Caco-2 (cell line): Measurements from ENCODE around the gene NUAK1. TPM values are rescaled to one million over a fixed set of nuclear protein-coding genes. Genes with fewer than 3 reads are reported as not detected.

Experiments used
- BruUV-seq: library from RNA; stranded (reverse); fragments of 400-500 nt; replicated peaks from 2 replicates; lab custom pipeline; 2021; lab: Mats Ljungman, UMichigan
- CTCF ChIA-PET: fragments of 300-600 bp; sonication (Branson Sonifier 250); formaldehyde crosslinking; loops from one replicate; lab custom pipeline; 2022; ENCODE audit warnings: antibody characterized with exemption; lab: Charles Lee
- POLR2A ChIA-PET: fragments of 300-600 bp; sonication (Branson Sonifier 250); formaldehyde crosslinking; loops from one replicate; lab custom pipeline; 2022; ENCODE audit warnings: antibody characterized with exemption; lab: Charles Lee
- DNase-seq, 2 experiments: peaks; one replicate each; pipeline versions ENCODE4 v3.0.0 to v3.0.0-alpha.2; 2020 to 2022
- H3K27me3 ChIP-seq: replicated peaks from 2 replicates; pipeline ENCODE4 v1.6.0; 2011; ENCODE audit warnings: low read length; ENCODE audit not compliant: control insufficient read depth, insufficient read depth
- H3K36me3 ChIP-seq: 2 replicates; pipeline ENCODE4 v1.5.1; 2011; ENCODE audit warnings: low read length; ENCODE audit not compliant: control insufficient read depth, insufficient read depth
- H3K4me1 ChIP-seq: fragments of 250-450 bp; sonication (Bioruptor Pico); 2 replicates; pipeline ENCODE4 v1.5.1; 2020; ENCODE audit warnings: mild to moderate bottlenecking
- H3K4me3 ChIP-seq: 2 replicates; pipeline ENCODE4 v1.5.1; 2011; ENCODE audit warnings: low read depth, mild to moderate bottlenecking, control low read depth, low read length
- H3K9me3 ChIP-seq: fragments of 250-450 bp; sonication (Bioruptor Pico); 2 replicates; pipeline ENCODE4 v1.5.1; 2020; ENCODE audit warnings: mild to moderate bottlenecking, moderate library complexity
- H3K27ac Mint-ChIP-seq: one replicate; pipeline ENCODE4 v1.8.0; 2022; ENCODE audit warnings: mixed read lengths; ENCODE audit not compliant: unreplicated experiment
- H3K27me3 Mint-ChIP-seq: one replicate; pipeline ENCODE4 v1.8.0; 2022; ENCODE audit warnings: mixed read lengths; ENCODE audit not compliant: insufficient read depth, unreplicated experiment
- H3K36me3 Mint-ChIP-seq: one replicate; pipeline ENCODE4 v1.8.0; 2022; ENCODE audit warnings: mild to moderate bottlenecking, mixed read lengths; ENCODE audit not compliant: insufficient read depth, unreplicated experiment
- H3K4me1 Mint-ChIP-seq: one replicate; pipeline ENCODE4 v1.8.0; 2022; ENCODE audit warnings: low read depth, mixed read lengths; ENCODE audit not compliant: unreplicated experiment
- H3K4me3 Mint-ChIP-seq: one replicate; pipeline ENCODE4 v1.8.0; 2022; ENCODE audit warnings: mild to moderate bottlenecking, moderate library complexity, mixed read lengths; ENCODE audit not compliant: unreplicated experiment
- H3K9me3 Mint-ChIP-seq: one replicate; pipeline ENCODE4 v1.8.0; 2022; ENCODE audit warnings: mixed read lengths; ENCODE audit not compliant: unreplicated experiment
- intact Hi-C: fragments of 100-400 bp; cut with micrococcal nuclease; formaldehyde crosslinking; loops from one replicate; pipeline ENCODE4 v1.10.0; 2022; ENCODE audit not compliant: unreplicated experiment
- total RNA-seq: library from RNA; stranded (reverse); gene quantifications from 2 replicates; pipeline ENCODE4 v1.2.3, GENCODE V29; 2022
- TF ChIP-seq, protein P1 (sequence below), 2 experiments: fragments of 200-600 bp in 1 of 2; IDR thresholded peaks; 1 replicate in 1 of 2; 2 replicates in 1 of 2; pipeline versions ENCODE4 v1.5.1 to v1.8.0; 2011 to 2022; ENCODE audit warnings: antibody characterized with exemption in 1 of 2, control low read depth in 1 of 2, inconsistent platforms in 1 of 2, low read depth in 1 of 2, low read length in 1 of 2, mild to moderate bottlenecking in 1 of 2, moderate library complexity in 1 of 2; ENCODE audit not compliant: insufficient read depth in 1 of 2, severe bottlenecking in 1 of 2, unreplicated experiment in 1 of 2

The NUAK1 gene
- total RNA-seq, 1 experiment from 2014 or later = 3.7 TPM

DNA sequence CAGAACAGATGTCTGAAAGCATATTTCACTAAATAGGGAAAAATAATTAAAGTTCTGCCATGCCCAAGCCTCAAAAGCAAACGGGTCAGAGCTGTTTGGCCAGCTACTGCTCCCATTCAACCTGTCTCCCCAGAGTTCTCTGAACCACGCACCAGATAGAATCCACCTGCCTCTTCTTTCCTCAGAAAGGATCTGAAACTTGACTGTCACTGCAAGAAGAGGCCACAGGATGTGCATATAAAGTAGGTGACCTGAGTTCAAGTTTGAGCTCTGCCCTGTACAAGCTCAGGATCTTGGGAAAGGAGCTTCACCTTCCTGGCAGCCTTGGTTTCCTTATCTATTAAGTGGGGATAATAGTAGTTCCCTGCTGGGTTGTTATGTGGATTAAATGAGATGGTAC is 91.8 kb downstream of the NUAK1 start:
- BruUV-seq = no TSS peak
- H3K9me3 ChIP-seq = no peaks in the 10 kb centered on the region
- CTCF ChIA-PET = no interaction called here

DNA sequence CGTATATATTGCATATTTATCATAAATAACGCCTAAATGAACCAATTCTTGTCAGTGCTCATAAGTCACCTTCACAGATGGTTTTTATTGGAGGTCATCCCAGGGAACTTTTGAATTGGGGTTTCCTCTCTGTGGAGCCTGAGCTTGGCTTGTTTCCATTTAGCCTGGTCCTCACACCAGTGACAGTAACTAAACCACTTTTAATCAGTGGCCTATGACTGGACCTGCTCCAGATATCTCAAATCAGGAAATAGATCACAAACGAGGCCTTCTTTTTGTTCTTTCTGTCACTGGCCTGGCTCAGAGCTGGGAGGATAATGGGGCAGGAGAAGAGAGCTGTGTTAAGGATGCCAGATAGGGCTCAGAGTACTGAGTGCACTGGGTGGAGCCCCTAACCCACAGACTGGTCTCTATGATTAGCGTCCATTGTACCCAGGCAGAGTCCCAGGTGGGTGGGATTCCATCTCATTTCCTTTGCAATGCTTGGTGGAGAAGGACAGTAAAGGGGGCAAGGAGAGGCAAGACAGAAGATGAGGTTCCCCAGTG is 92.4 kb downstream of the NUAK1 start:
- Mint-ChIP-seq H3K36me3 (no peaks in the 10 kb centered on the region), H3K27me3 (no peaks in the 10 kb centered on the region), H3K4me1 (no peaks in the 10 kb centered on the region), H3K9me3 (no peaks in the 10 kb centered on the region), H3K4me3 (no peak overlapping the region), H3K27ac (no peak overlapping the region)
- intact Hi-C loops = no loop called here
- BruUV-seq = no TSS peak
- Histone ChIP-seq H3K4me1 (peaks cover 7% of the 10 kb centered on the region; the same call in 1 of the 2 replicates), H3K9me3 (no peaks in the 10 kb centered on the region), H3K36me3 (no peaks in the 10 kb centered on the region), H3K27me3 (no peaks in the 10 kb centered on the region), H3K4me3 (no peak overlapping the region)
- CTCF ChIA-PET = no interaction called here
- POLR2A ChIA-PET = no interaction called here
- DNase-seq = no peak
- TF ChIP-seq, protein P1, sequence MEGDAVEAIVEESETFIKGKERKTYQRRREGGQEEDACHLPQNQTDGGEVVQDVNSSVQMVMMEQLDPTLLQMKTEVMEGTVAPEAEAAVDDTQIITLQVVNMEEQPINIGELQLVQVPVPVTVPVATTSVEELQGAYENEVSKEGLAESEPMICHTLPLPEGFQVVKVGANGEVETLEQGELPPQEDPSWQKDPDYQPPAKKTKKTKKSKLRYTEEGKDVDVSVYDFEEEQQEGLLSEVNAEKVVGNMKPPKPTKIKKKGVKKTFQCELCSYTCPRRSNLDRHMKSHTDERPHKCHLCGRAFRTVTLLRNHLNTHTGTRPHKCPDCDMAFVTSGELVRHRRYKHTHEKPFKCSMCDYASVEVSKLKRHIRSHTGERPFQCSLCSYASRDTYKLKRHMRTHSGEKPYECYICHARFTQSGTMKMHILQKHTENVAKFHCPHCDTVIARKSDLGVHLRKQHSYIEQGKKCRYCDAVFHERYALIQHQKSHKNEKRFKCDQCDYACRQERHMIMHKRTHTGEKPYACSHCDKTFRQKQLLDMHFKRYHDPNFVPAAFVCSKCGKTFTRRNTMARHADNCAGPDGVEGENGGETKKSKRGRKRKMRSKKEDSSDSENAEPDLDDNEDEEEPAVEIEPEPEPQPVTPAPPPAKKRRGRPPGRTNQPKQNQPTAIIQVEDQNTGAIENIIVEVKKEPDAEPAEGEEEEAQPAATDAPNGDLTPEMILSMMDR (IDR thresholded peaks at IDR 0.05; ENCODE audit: insufficient read depth in 1 of 2, low read depth in 1 of 2, low read length in 1 of 2, severe bottlenecking in 1 of 2, unreplicated experiment in 1 of 2) = no peak

More for the DNA sequence above, 91.8 kb downstream of the NUAK1 start:
- Mint-ChIP-seq H3K27ac (no peak overlapping the region), H3K4me1 (no peaks in the 10 kb centered on the region), H3K4me3 (no peak overlapping the region), H3K36me3 (no peaks in the 10 kb centered on the region), H3K27me3 (no peaks in the 10 kb centered on the region), H3K9me3 (no peaks in the 10 kb centered on the region)
- H3K27me3 ChIP-seq = no peaks in the 10 kb centered on the region
- POLR2A ChIA-PET = no interaction called here
- H3K4me3 ChIP-seq = no peak overlapping the region
- TF ChIP-seq, protein P1 (IDR thresholded peaks at IDR 0.05; ENCODE audit: insufficient read depth in 1 of 2, low read depth in 1 of 2, low read length in 1 of 2, severe bottlenecking in 1 of 2, unreplicated experiment in 1 of 2) = no peak
- DNase-seq = no peak
- H3K36me3 ChIP-seq = no peaks in the 10 kb centered on the region
- intact Hi-C loops = no loop called here
- H3K4me1 ChIP-seq = peaks cover 7% of the 10 kb centered on the region; the same call in 1 of the 2 replicates

DNA sequence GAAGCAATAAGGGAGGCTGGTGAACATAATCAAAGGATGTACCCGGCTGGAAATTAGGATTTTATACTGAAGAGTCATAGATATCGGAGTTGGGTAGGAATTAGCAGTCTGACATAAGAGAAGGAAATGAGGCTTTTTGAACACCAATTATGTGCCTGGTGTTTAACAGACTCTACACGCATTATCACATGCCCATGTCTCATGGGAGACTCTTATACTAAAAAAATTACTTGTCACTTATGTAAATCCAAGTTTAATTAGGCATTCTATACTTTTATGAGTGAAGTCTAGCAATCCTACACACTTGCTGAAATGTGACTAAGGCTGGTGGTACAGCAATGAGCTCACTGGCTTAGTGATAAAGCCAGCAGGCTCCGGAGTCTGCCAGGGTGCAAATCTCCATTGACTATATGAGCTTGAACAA is 93.5 kb downstream of the NUAK1 start:
- Histone ChIP-seq H3K4me3 (no peak overlapping the region), H3K9me3 (no peaks in the 10 kb centered on the region), H3K36me3 (no peaks in the 10 kb centered on the region), H3K27me3 (no peaks in the 10 kb centered on the region), H3K4me1 (peaks cover 7% of the 10 kb centered on the region; the same call in 1 of the 2 replicates)
- Mint-ChIP-seq H3K27me3 (no peaks in the 10 kb centered on the region), H3K4me1 (no peaks in the 10 kb centered on the region), H3K27ac (no peak overlapping the region), H3K36me3 (no peaks in the 10 kb centered on the region), H3K4me3 (no peak overlapping the region), H3K9me3 (no peaks in the 10 kb centered on the region)
- intact Hi-C loops = no loop called here
- ChIA-PET CTCF (no interaction called here), POLR2A (no interaction called here)
- BruUV-seq = no TSS peak
- no peak for DNase-seq
- TF ChIP-seq, protein P1 (IDR thresholded peaks at IDR 0.05; ENCODE audit: insufficient read depth in 1 of 2, low read depth in 1 of 2, low read length in 1 of 2, severe bottlenecking in 1 of 2, unreplicated experiment in 1 of 2) = no peak
